ENCODE data around the gene ATOH8.
A peak's percentile ranks its signal among the peaks of the same experiment; 100 is the strongest.

The ATOH8 gene

GRCh38 chr2:85718009-85718391 is 35.8 kb upstream of the ATOH8 start:
- DNase-seq (ENCODE audit: low spot score), result peak; percentile 89

DNA sequence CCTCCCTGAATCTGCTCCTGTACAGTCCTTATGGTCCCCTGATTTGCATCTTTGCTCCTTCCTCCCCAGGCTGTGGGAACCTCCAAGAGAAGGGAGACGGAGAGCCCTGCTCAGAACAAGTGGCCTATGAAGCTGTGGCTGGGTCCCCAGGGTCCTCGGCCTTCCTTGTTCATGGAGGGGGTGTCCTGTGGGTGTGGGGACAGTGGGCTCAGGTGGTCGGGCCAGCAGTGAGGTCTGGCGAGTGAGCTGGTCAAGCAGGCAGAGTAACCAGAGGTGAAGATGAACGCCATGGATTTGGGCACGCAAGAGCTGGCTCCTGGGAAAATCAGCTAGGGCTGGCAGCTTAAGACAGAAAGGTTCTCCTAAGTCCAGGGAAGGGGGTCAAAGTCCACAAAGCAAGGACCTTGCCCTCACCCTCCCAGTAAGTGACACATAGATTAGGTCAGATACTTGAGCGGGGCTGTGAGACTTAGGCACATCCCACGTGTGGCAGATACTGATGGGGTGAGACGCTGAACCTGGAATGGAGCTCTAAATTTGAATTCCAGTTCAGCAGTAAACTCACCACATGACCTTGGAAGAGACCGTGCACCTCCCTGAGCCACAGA is 34.8 kb upstream of the ATOH8 start:
- no peak for DNase-seq (ENCODE audit: low spot score)

DNA sequence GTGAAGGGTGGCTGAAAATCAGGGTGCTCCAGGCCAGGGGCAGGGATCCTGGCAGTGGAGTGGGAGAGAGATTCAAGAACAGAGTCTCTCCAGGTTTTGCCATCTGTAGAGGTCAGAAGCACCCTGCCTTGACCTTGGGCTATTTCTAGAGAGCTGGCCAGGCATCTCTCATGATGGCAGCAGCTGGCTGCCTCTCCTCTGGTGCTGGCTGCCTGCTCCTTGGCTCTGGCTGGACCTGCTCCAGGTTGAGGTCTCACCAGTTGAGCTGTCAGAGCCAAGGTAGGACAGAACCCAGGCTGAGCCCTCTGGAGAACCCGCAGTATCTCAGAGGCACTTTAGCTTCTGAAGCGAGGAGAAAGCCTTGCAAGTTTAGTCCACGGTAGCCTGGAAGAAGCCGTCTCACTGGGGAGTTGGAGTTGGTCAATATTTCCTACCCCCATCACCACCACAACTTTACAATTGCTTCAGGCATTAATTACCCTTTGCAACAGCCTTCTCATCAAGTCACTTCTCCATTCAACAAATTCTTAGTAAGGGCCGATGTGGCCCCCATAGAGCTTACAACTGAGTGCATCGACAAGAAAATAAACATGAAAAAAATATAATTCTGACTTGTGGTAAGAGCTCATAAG is 34.1 kb upstream of the ATOH8 start:
- no peak for DNase-seq (ENCODE audit: low spot score)

- no peak for DNase-seq (ENCODE audit: low spot score)
Measured at GRCh38 chr2:85720533-85720932, 33.3 kb upstream of the ATOH8 start.

- no peak for DNase-seq (ENCODE audit: low spot score)
Measured at GRCh38 chr2:85721641-85722040, 32.1 kb upstream of the ATOH8 start.

GRCh38 chr2:85722519-85722918 is 31.3 kb upstream of the ATOH8 start:
- DNase-seq (ENCODE audit: low spot score), result no peak

GRCh38 chr2:85723707-85724360 is 30.0 kb upstream of the ATOH8 start:
- DNase-seq (ENCODE audit: low spot score), result no peak

DNA sequence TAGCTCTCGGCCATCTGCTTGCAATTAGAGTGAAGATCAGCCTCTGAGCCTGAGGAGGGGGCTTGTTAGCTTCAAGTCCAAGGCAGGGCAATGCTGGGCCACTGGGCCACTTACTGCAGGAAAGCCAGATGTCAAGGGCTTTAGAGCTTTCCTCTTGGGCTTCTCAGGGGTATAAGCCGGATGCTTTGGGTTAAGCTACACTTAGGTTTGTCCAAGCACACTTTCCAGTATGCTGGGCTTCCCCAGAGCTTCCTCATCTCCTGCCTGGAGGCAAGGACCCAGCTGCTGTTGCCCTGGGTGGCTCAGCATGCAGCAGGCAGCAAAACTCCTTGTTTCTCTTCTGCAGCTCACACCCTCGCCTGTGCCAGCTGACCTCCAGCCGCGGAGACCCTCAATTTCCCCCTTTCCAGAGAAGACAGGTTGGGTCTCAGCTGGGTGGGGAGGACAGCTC is 29.0 kb upstream of the ATOH8 start:
- peak; percentile 73 for DNase-seq (ENCODE audit: low spot score)

- no peak for DNase-seq (ENCODE audit: low spot score)
Measured at GRCh38 chr2:85725451-85725850, 28.3 kb upstream of the ATOH8 start.

DNA sequence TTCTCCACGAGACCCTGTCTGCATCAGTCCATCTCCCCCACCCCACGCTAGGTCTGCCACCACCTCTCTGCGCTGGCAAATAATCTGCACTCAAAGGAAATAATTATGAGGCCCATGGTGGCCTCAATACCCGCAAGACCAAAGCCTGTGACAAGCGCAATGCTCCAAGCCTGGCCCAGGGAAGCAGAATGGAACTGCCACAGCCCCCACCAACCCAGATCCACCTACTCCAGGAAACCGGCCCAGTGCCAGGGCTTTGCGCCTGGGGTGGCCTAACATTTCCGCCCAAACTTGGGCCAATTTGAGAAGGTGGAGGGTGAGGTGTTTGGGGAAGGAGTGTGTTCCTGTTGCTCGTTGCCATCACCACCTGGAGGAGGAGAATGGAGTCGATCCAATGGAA is 26.0 kb upstream of the ATOH8 start:
- no peak for DNase-seq (ENCODE audit: low spot score)

DNA sequence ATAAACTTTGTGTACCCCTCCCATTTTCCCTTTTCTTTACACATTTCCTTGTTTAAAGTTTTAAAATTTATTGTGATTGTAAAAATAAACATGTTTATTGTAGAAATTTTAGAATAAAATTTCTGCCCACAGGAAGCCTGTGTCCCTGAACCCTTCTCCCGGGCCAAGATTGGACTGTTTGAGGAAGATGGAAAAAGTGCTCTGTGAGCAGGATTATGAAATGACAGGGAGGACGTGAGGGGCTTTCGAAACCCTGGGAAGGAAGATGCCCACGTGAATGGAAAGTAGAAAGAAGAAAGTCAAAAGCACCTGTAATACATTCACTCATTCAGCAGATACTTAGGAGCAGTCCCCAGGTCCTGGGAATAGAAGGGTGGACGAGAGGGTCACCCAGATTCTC is 25.4 kb upstream of the ATOH8 start:
- DNase-seq (ENCODE audit: low spot score), result no peak

- peak; percentile 76 for DNase-seq (ENCODE audit: low spot score)
Measured at GRCh38 chr2:85728883-85729824, 24.6 kb upstream of the ATOH8 start.

- DNase-seq (ENCODE audit: low spot score), result no peak
Measured at GRCh38 chr2:85729825-85730510, 23.8 kb upstream of the ATOH8 start.

GRCh38 chr2:85730686-85731230 is 23.0 kb upstream of the ATOH8 start:
- DNase-seq (ENCODE audit: low spot score), result no peak

GRCh38 chr2:85731606-85732005 is 22.2 kb upstream of the ATOH8 start:
- DNase-seq (ENCODE audit: low spot score), result no peak

- no peak for DNase-seq (ENCODE audit: low spot score)
Measured at GRCh38 chr2:85732467-85733120, 21.2 kb upstream of the ATOH8 start.

- DNase-seq (ENCODE audit: low spot score), result no peak
Measured at GRCh38 chr2:85733121-85733960, 20.4 kb upstream of the ATOH8 start.

GRCh38 chr2:85734015-85734414 is 19.8 kb upstream of the ATOH8 start:
- no peak for DNase-seq (ENCODE audit: low spot score)

DNA sequence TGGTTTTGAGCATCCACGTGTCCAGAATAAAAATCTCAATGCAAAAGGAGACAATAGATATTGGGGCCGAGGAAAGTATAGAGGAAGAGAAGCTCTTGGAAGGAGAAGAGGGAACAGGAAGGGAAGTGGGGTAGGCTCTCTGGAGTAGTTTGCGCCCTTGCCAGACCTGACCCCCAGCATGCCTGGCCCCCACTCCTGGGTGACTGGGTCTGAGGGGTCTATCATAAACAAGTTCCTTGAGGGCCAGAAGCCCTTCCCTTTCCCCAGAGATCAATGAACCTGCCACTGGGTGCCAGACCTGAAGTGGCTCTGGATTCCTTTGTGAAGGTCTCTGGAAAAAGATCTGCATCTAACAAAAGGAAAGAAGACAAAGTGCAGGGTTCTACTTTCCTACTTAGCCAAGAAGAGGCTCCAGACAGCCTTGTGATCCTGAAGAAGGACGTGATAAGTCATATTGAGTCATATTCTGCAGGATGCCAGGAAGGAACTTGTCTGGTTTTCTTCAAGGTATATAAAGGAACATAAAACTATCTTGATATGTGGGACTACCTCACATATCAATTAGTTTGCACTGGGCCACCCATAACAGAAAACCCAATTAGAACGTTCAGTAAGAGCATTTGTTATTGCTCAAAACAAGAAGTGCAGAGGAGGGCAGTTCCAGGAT is 18.7 kb upstream of the ATOH8 start:
- DNase-seq (ENCODE audit: low spot score), result peak; percentile 40

Measured in SK-N-DZ (cell line).